ENCODE data around the gene TMEM150A. TPM values are rescaled to one million over a fixed set of nuclear protein-coding genes. Genes with fewer than 3 reads are reported as not detected.

TMEM150A gene
- total RNA-seq, 1 donor from 2014 or later: 7.2 TPM

GRCh38 chr2:85550486-85550885, 52.0 kb downstream of the TMEM150A start:
- H3K9ac ChIP-seq: no peak overlapping the region
- no peaks in the 10 kb centered on the region for H3K9me3 ChIP-seq (ENCODE audit: low read depth)

GRCh38 chr2:85549826-85550225, 52.7 kb downstream of the TMEM150A start:
- Histone ChIP-seq H3K4me2 (no peak overlapping the region), H3K27me3 (no peaks in the 10 kb centered on the region), H3K9ac (no peak overlapping the region), H3K36me3 (no peaks in the 10 kb centered on the region), H4K20me1 (ENCODE audit: low read depth) (peaks cover 28% of the 10 kb centered on the region), H3K79me2 (ENCODE audit: low read depth) (no peaks in the 10 kb centered on the region), H3K4me1 (no peaks in the 10 kb centered on the region), H3K4me3 (no peak overlapping the region), H3F3A (ENCODE audit: low read depth) (peaks cover 49% of the 10 kb centered on the region), H3K9me3 (ENCODE audit: low read depth) (no peaks in the 10 kb centered on the region), H3K27ac (no peak overlapping the region), H2AFZ (replicated peaks) (no peak overlapping the region)
- H3K36me3 Mint-ChIP-seq: peaks cover 17% of the 10 kb centered on the region
- peaks cover 6% of the 10 kb centered on the region for H3K27me3 Mint-ChIP-seq (ENCODE audit: insufficient read depth, low read depth)
- DNase-seq (ENCODE audit: low spot score): no peak
- no peak overlapping the region for H3K4me3 Mint-ChIP-seq
- no peak for TF ChIP-seq EZH2phosphoT487 (IDR thresholded peaks at IDR 0.05)
- no peak for TF ChIP-seq EZH2 (IDR thresholded peaks at IDR 0.05)
- TF ChIP-seq CTCF (IDR thresholded peaks at IDR 0.05): no peak
- no peaks in the 10 kb centered on the region for H3K4me1 Mint-ChIP-seq
- H3K9me3 Mint-ChIP-seq: no peaks in the 10 kb centered on the region
- no peak overlapping the region for H3K27ac Mint-ChIP-seq

More at GRCh38 chr2:85550486-85550885, 52.0 kb downstream of the TMEM150A start:
- no peaks in the 10 kb centered on the region for H3K4me1 Mint-ChIP-seq
- Histone ChIP-seq H3K4me3 (no peak overlapping the region), H3K4me1 (no peaks in the 10 kb centered on the region), H3K79me2 (ENCODE audit: low read depth) (no peaks in the 10 kb centered on the region), H3K27me3 (no peaks in the 10 kb centered on the region), H3K4me2 (no peak overlapping the region), H3F3A (ENCODE audit: low read depth) (peaks cover 42% of the 10 kb centered on the region), H3K27ac (no peak overlapping the region), H3K36me3 (no peaks in the 10 kb centered on the region), H2AFZ (replicated peaks) (no peak overlapping the region), H4K20me1 (ENCODE audit: low read depth) (peaks cover 21% of the 10 kb centered on the region)
- H3K4me3 Mint-ChIP-seq: no peak overlapping the region
- DNase-seq (ENCODE audit: low spot score): no peak
- H3K27me3 Mint-ChIP-seq (ENCODE audit: insufficient read depth, low read depth): peaks cover 6% of the 10 kb centered on the region
- no peaks in the 10 kb centered on the region for H3K9me3 Mint-ChIP-seq
- H3K36me3 Mint-ChIP-seq: peaks cover 19% of the 10 kb centered on the region
- no peak for TF ChIP-seq EZH2 (IDR thresholded peaks at IDR 0.05)
- TF ChIP-seq CTCF (IDR thresholded peaks at IDR 0.05): no peak
- TF ChIP-seq EZH2phosphoT487 (IDR thresholded peaks at IDR 0.05): no peak
- no peak overlapping the region for H3K27ac Mint-ChIP-seq

- Mint-ChIP-seq H3K4me3 (no peak overlapping the region), H3K36me3 (peaks cover 17% of the 10 kb centered on the region), H3K9me3 (no peaks in the 10 kb centered on the region), H3K27ac (no peak overlapping the region), H3K4me1 (peaks cover 3% of the 10 kb centered on the region), H3K27me3 (ENCODE audit: insufficient read depth, low read depth) (peaks cover 6% of the 10 kb centered on the region)
- no peak for DNase-seq (ENCODE audit: low spot score)
- Histone ChIP-seq H3K4me1 (no peaks in the 10 kb centered on the region), H3K4me2 (no peak overlapping the region), H3F3A (ENCODE audit: low read depth) (peaks cover 56% of the 10 kb centered on the region), H2AFZ (replicated peaks) (no peak overlapping the region), H3K4me3 (no peak overlapping the region), H3K79me2 (ENCODE audit: low read depth) (no peaks in the 10 kb centered on the region), H3K36me3 (no peaks in the 10 kb centered on the region), H3K27me3 (no peaks in the 10 kb centered on the region), H3K27ac (no peak overlapping the region), H3K9me3 (ENCODE audit: low read depth) (no peaks in the 10 kb centered on the region), H4K20me1 (ENCODE audit: low read depth) (peaks cover 35% of the 10 kb centered on the region), H3K9ac (no peak overlapping the region)
- TF ChIP-seq CTCF (IDR thresholded peaks at IDR 0.05): no peak
- no peak for TF ChIP-seq EZH2 (IDR thresholded peaks at IDR 0.05)
- TF ChIP-seq EZH2phosphoT487 (IDR thresholded peaks at IDR 0.05): no peak
These were observed 53.4 kb downstream of the TMEM150A start for GRCh38 chr2:85549095-85549494.

Data from neural progenitor cell (in vitro differentiated cells).